Liver (tissue), 9 donors: ENCODE measurements around the gene AMOTL1. TPM values are rescaled to one million over a fixed set of nuclear protein-coding genes. Genes with fewer than 3 reads are reported as not detected.

Source experiments
- DNase-seq: peaks from one replicate; pipeline ENCODE4 v3.0.0-alpha.2; 2017; ENCODE audit warnings: low spot score
- H3K27ac ChIP-seq, 2 donors: one replicate each; pipeline ENCODE4 v1.7.0; 2013; ENCODE audit warnings: inconsistent platforms in 2 of 2, low read length in 2 of 2, control low read depth in 1 of 2, low read depth in 1 of 2, mild to moderate bottlenecking in 1 of 2
- H3K27me3 ChIP-seq, 4 donors: one replicate each; pipeline versions ENCODE4 v1.6.1 to v1.7.0; 2013; ENCODE audit warnings: low read length in 3 of 4, inconsistent platforms in 1 of 4, mild to moderate bottlenecking in 1 of 4, moderate library complexity in 1 of 4; ENCODE audit not compliant: control insufficient read depth in 4 of 4, insufficient read depth in 4 of 4
- H3K36me3 ChIP-seq, 4 donors: one replicate each; pipeline versions ENCODE4 v1.6.1 to v1.7.0; 2013; ENCODE audit warnings: low read length in 3 of 4, mild to moderate bottlenecking in 3 of 4, low read depth in 1 of 4, moderate library complexity in 1 of 4; ENCODE audit not compliant: control insufficient read depth in 4 of 4, insufficient read depth in 3 of 4
- H3K4me1 ChIP-seq, 4 donors: one replicate each; pipeline versions ENCODE4 v1.6.1 to v1.7.0; 2013; ENCODE audit warnings: low read length in 3 of 4, mild to moderate bottlenecking in 3 of 4, moderate library complexity in 1 of 4; ENCODE audit not compliant: control insufficient read depth in 4 of 4, insufficient read depth in 4 of 4
- H3K4me3 ChIP-seq, 3 donors: one replicate each; pipeline versions ENCODE4 v1.6.1 to v1.7.0; 2013; ENCODE audit warnings: low read length in 3 of 3, control low read depth in 1 of 3, low read depth in 1 of 3, mild to moderate bottlenecking in 1 of 3
- H3K9ac ChIP-seq, 2 donors: one replicate each; pipeline ENCODE4 v1.7.0; 2013; ENCODE audit warnings: low read length in 2 of 2, mild to moderate bottlenecking in 2 of 2, moderate library complexity in 2 of 2, control low read depth in 1 of 2, low read depth in 1 of 2
- H3K9me3 ChIP-seq, 4 donors: one replicate each; pipeline versions ENCODE4 v1.6.1 to v1.7.0; 2013; ENCODE audit warnings: low read length in 3 of 4; ENCODE audit not compliant: control insufficient read depth in 4 of 4
- CTCF ChIP-seq: fragments of 150-350 bp; IDR thresholded peaks from 2 replicates; pipeline ENCODE4 v1.5.1; 2017; ENCODE audit warnings: improper control_type of control experiment, low read depth, low read length; ENCODE audit not compliant: missing input control
- EGR1 ChIP-seq, 2 donors: IDR thresholded peaks; 2 replicates each; pipeline ENCODE4 v1.6.1; 2016 to 2018; ENCODE audit warnings: antibody characterized with exemption in 2 of 2, low read depth in 2 of 2
- FOXA1 ChIP-seq: IDR thresholded peaks from 2 replicates; pipeline ENCODE4 v1.6.1; 2016; ENCODE audit warnings: antibody characterized with exemption
- GABPA ChIP-seq, 2 donors: IDR thresholded peaks in 1 of 2; conservative IDR thresholded peaks in 1 of 2; 2 replicates each; pipeline ENCODE4 v1.6.1; 2016; ENCODE audit warnings: antibody characterized with exemption in 2 of 2, mild to moderate bottlenecking in 1 of 2, moderate library complexity in 1 of 2
- HNF4G ChIP-seq: IDR thresholded peaks from 2 replicates; pipeline ENCODE4 v1.6.1; 2016; ENCODE audit warnings: antibody characterized with exemption
- MAX ChIP-seq: IDR thresholded peaks from 2 replicates; pipeline ENCODE4 v1.6.1; 2016; ENCODE audit warnings: antibody characterized with exemption
- NR2F2 ChIP-seq: IDR thresholded peaks from 2 replicates; pipeline ENCODE4 v1.6.1; 2016; ENCODE audit warnings: antibody characterized with exemption
- RAD21 ChIP-seq, 2 donors: IDR thresholded peaks; 2 replicates each; pipeline ENCODE4 v1.6.1; 2016; ENCODE audit warnings: antibody characterized with exemption in 2 of 2, mild to moderate bottlenecking in 2 of 2
- REST ChIP-seq: IDR thresholded peaks from 2 replicates; pipeline ENCODE4 v1.6.1; 2016; ENCODE audit warnings: antibody characterized with exemption, mild to moderate bottlenecking
- RXRA ChIP-seq, 2 donors: IDR thresholded peaks; 2 replicates each; pipeline ENCODE4 v1.6.1; 2017 to 2018; ENCODE audit warnings: antibody characterized with exemption in 2 of 2, mild to moderate bottlenecking in 1 of 2
- SP1 ChIP-seq: IDR thresholded peaks from 2 replicates; pipeline ENCODE4 v1.6.1; 2018; ENCODE audit warnings: antibody characterized with exemption, mild to moderate bottlenecking
- TAF1 ChIP-seq: conservative IDR thresholded peaks from 2 replicates; pipeline ENCODE4 v1.6.1; 2016; ENCODE audit warnings: antibody characterized with exemption, mild to moderate bottlenecking
- ZBTB33 ChIP-seq: IDR thresholded peaks from 2 replicates; pipeline ENCODE4 v1.6.1; 2016; ENCODE audit warnings: antibody characterized with exemption
- WGBS: extraction: QIAGEN DNeasy Blood & Tissue Kit; methylation state at CpG from one replicate; pipeline ENCODE4 v1.1.7; 2013; 5-methylcytosine and 5-hydroxymethylcytosine counted together
- polyA plus RNA-seq, 2 donors: library from polyadenylated mRNA; stranded (reverse) in 1 of 2; unstranded in 1 of 2; fragments of 200-250 nt in 1 of 2; fragments of >200 nt in 1 of 2; fragmentation: Nextera tagmentation in 1 of 2; extraction: Ambion mirVana in 1 of 2; gene quantifications; one replicate each; pipeline versions ENCODE4 v1.2.1 to v1.2.3, GENCODE V29; 2013 to 2015
- total RNA-seq, 2 donors: library from RNA; depleted of rRNA; stranded (reverse); fragments of >200 nt; gene quantifications; one replicate each; pipeline ENCODE4 v1.2.3, GENCODE V29; 2014
- donor health status: healthy.
- donor health status: healthy.
- donor health status: healthy.
- donor health status: healthy.
- donor health status: healthy.

The AMOTL1 gene
- total and polyA plus RNA-seq, 4 donors: 2.2 to 29.5 (median 7.2) TPM

- Histone ChIP-seq H3K4me1 (no peaks in the 10 kb centered on the region), H3K4me3 (no peak overlapping the region), H3K27me3 (no peaks in the 10 kb centered on the region), H3K36me3 (peaks cover 5 to 56% (median 20%) of the 10 kb centered on the region in 4 donors), H3K9me3 (no peaks in the 10 kb centered on the region), H3K9ac (no peak overlapping the region), H3K27ac (no peak overlapping the region)
- no peak for DNase-seq
- no peak for TF ChIP-seq ZBTB33
- TF ChIP-seq GABPA (IDR thresholded peaks at IDR 0.05 in 1 of 2, conservative IDR thresholded peaks at IDR 0.05 in 1 of 2): no peak
- 89% methylated on average over 11 of the region's 11 CpGs for WGBS
These were observed 109.5 kb downstream of the AMOTL1 start for GRCh38 chr11:94877443-94878200.

- H3K36me3 ChIP-seq: peaks cover 3 to 47% (median 17%) of the 10 kb centered on the region in 4 donors
- no peaks in the 10 kb centered on the region for H3K9me3 ChIP-seq
These were observed 110.8 kb downstream of the AMOTL1 start for GRCh38 chr11:94879006-94879405.

More at GRCh38 chr11:94879006-94879405, 110.8 kb downstream of the AMOTL1 start:
- Histone ChIP-seq H3K9ac (no peak overlapping the region), H3K4me1 (no peaks in the 10 kb centered on the region), H3K27me3 (no peaks in the 10 kb centered on the region), H3K4me3 (no peak overlapping the region), H3K27ac (no peak overlapping the region)
- DNase-seq: no peak
- TF ChIP-seq MAX (no peak), ZBTB33 (no peak), TAF1 (no peak), FOXA1 (no peak), CTCF (no peak), RAD21 (IDR thresholded peaks at IDR 0.05) (no peak), GABPA (IDR thresholded peaks at IDR 0.05 in 1 of 2, conservative IDR thresholded peaks at IDR 0.05 in 1 of 2) (no peak), NR2F2 (no peak), SP1 (no peak), RXRA (IDR thresholded peaks at IDR 0.05) (no peak), EGR1 (IDR thresholded peaks at IDR 0.05; ENCODE audit: low read depth in 2 of 2) (no peak), HNF4G (no peak), REST (no peak)
- WGBS: 100% methylated on average over 2 of the region's 2 CpGs
